ENCODE measurements around the gene TECPR1.
"Not testable (repeated sequence)": the region's sequence is repeated elsewhere in the genome, so short reads cannot be mapped to it uniquely, and the experiment has no call there.

Gene TECPR1

DNA sequence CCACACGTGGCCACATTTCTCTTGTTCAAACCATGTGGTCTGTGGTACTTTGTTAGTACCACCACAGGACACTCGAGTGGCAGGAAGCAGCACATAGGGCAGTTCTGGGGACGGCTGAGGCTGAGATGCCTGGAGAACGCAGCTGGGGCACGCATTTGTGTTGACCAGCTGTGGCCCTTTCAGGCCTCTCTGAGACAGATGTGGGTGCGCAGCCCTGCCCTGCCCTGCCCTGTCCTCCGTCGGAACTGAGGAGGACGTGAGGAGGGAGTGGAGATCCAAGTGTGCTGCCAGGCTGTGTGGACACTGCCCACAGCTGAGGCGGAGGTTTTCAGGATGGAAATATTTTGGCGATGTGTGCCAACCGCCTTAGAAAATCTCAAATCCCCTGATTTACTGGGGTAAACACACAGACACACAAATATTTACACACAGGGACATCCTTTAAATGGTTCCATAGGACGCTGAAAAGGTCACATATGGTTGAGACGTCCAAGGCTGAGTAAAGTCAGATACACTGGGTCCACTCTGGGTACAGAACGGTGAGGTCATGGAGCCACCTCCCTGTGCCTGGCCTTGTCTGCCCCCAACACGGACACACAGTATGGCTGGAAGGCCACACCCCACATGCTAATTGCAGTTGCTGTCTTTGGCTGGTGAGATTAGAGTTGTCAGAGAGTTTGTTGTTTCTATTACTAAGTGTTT lies 26.0 kb downstream of the TECPR1 start:
- FAIRE-seq = no peak

DNA sequence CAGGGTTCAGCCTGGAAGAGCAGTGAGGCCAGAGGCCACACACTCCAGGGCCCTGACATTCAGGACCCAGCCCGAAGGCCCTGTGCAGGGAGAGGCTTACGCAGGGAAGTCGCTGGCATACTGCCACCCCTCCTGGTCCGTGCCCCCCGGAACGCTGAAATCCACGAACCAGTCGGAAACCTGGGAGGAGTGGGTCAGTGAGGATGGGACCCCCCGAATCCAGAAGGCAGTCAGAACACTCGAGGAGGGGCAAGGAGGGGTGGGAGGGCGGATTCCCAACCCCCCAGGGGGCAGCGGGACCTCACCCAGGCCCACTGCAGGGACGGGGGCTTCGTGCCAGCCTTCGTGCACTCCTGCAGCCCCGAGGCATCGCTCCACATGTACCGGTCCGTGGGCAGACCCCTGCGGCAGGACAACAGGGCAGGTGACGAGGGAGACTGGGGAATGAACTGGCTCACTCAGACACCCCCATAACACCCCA lies 27.3 kb downstream of the TECPR1 start:
- FAIRE-seq = no peak

- FAIRE-seq = no peak
These were observed 27.9 kb downstream of the TECPR1 start for GRCh38 chr7:98223898-98224700.

DNA sequence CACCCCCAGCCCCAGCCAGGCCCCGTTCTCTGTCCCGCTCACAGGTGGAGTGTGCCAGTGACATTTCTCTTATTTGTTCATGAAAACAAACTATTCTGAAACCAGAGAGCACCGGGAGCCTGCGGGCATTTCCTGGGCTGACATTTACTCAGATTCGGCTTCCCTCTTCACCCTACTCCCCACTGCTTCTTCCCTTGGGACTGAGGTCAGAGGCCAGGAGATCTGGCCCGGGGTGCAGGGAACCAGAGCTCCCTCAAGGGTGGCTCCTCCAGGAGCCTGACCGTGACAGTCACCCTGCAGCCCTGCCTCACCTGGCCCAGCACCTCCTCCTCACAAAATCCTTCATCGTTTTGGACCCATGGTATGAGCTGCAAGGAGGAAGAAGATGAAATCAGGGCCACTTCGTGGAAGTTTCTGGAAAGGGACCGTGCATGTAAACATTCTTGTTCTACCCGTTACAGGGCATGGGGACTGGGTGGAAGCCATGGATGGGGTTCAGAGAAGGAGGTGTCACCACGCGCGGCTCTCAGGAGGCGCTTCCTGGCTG lies 28.6 kb downstream of the TECPR1 start:
- no peak for FAIRE-seq

DNA sequence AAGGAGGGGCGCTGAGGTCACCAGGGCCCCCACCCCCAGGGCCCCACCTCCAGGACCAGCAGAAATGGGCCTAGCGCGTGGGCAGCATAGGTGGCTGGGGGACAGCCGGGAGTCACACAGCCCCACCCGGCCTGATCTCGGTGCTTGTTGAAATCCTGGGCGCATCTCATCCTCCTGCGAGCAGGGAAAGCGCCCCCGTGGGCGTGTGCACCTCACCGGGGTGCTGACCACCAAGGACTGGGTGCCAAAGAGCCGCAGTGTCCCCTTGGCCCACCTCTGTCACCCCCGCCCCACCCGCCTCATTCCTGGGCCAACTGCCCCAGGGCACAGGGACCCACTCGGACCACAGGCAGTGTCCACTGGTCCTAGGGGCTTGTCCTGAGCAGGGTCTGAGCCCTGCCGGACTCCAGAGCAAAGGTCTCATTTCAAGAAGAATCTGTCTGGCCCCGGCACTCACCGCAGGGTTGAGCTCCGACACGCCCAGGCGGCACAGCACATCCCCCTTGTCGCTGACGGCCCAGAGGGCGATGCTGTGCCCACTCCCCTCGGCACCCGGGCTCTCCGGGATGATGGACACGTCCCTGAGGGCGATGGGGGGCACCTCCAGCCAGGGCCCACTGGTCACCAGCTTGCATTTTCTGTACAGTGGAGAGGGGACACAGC lies 29.4 kb downstream of the TECPR1 start:
- FAIRE-seq = no peak

GRCh38 chr7:98221611-98222532 lies 30.2 kb downstream of the TECPR1 start:
- no peak for FAIRE-seq

DNA sequence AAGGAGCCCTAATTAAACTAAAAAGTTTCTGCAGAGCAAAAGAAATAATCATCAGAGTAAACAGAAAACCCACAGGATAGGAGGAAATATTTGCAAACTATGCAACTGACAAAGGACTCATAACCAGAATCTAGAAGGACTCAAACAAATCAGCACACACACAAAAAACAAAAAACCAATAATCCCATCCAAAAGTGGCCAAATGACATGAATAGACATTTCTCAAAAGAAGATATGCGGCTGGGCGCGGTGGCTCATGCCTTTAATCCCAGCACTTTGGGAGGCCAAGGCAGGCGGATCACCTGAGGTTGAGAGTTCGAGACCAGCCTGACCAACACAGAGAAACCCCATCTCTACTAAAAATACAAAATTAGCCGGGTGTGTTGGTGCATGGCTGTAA lies 32.6 kb downstream of the TECPR1 start:
- not testable (repeated sequence) for FAIRE-seq

- no peak for FAIRE-seq
These were observed 34.1 kb downstream of the TECPR1 start for GRCh38 chr7:98217623-98218582.

DNA sequence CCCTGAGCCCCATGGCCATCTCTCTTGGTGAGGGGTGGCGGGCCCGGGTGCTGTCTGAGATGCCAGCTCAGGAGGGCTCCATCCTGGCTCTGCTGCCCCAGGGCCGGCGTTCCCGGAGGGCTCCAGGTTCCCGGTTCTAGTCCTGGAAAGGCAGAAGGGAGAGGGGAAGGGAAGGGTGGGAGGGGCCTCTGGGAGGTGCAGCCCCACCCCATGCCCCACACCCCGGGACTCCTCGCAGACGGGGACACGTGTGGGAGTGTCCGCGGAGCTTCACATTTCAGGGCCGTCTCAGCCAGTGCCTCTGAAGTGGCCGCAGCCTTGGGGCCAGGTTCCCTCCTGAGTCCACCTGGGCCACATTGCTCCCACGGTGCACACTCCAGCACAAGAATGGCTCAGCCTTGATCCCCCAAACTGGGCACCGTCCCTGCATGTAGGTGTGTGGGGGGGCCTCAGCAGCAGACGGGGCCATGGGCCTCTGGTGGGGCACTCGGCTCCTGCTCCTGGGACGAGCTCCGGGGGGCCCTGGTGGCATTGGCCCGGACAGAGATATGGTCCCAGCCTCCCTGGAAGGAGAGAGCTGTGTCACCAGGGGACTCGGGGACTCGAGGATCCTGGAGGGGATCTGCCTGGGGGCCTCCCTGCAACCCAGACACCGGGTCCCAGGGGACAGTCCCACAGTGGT lies 35.0 kb downstream of the TECPR1 start:
- no peak for FAIRE-seq

DNA sequence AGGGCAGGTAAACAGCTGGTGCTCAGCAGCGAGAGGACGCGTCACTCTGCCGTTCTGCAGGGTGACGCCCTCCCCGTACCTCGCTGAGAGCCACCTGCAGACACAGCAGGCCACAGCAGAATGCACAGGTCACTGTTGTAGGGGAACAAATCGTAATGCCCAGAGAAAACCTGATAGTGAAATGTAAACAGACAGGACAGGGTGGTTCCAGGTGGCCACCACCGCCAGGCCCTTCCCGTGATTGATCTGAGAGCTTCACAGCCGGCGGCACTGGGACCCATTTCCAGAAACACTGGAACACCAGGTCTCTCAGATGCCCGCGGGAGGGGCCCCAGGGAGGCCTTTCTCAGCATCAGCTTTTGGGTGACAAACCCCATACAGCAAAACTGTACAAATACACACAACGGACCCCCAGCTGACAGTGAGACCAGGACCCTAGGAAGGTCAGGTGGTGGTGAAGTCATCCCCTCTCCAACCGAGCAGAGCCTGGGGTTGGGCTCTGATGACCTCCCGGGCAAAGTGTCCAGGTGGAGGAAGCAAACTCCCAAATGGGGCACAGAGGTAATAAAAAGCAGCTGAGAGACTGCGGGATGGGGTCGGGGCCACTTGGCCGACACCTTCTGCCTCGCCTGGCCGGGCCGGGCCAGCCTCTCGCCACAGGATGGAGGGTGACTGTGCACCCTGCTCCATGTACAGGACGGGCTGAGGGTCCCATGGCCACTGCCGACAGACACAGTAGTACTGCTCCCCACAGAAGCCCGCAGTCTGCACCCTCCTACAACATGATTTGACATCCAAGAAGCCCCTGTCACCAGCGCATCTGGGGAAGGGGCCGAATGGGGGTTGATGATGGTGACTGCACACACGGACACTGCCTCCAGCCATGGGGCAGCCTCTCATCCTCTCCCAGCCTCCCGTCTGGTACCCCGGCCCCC lies 36.2 kb downstream of the TECPR1 start:
- FAIRE-seq = no peak

GRCh38 chr7:98214811-98215321 lies 37.2 kb downstream of the TECPR1 start:
- FAIRE-seq = no peak

DNA sequence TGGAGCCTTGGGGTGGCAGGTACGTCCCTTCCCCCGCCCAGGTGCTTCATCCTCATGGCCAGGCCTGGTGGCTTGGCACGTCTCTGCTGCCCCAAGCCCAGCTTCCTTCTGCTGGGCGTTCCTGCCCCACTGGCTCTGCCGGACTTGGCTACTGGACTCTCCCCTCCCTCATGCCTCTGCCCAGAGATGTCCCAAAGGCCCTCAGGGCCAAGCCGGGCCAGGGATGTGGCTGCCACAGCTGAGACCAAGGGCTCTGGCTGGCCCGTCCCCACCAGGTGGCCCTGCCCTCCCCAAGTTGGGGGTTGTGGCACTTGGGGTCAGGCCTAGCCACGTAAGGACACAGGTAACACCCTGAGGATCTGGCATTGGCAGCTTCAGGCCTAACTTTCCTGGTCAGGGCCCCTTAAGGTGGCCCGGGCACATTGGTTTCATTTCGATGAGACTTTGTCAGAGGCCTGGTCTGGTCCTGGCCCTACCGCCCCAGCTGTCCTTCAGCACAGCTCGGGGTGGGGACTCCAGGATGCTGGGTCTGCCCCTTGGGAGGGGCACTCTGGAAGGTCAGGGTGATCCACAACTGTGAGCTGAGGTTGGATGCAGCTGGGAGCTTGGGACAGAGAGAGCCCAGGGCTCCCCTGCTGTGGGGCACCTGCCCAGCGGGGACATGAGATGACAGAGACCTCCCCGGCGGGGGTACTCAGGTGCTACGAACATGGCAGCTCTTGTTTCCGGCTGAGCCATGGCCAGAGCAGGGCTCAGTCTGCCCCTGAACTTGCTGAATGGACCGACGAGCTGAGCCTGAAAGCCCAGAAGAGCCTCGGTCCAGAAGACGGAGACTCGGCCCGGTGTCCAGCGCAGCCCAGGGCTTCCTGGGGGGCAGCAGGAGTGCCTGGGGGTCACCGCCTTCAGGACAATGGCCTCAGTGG lies 37.9 kb downstream of the TECPR1 start:
- no peak for FAIRE-seq

DNA sequence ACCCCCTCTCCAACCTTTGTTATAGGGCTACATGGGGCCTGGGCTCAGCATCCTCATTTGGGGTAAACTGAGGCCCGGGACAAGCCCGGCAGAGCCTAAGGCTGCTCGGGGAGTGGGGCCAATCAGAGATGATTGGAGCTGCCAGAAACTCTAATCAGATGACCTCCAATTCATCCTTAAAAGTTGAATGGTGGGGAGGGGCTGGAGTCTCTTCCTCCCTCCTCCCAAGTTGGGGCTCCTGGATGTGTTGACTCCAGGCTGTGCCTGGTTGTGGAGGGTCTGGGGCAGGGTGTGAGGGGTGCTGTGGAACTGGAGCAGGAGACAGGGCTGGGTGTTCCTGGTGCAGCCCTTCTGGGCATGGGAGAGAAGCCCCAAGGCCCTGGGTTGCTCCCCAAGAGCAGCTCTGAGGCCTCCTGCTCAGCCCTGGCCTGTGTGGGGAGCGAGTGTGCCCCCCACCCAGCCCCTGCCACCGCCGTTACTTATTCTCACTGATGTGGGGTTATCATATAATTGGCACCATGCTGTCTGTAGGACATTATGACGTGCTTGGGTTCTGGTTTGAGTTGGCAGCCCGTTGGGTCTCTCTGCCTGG lies 38.6 kb downstream of the TECPR1 start:
- FAIRE-seq = no peak

GRCh38 chr7:98212532-98213041 lies 39.4 kb downstream of the TECPR1 start:
- FAIRE-seq = no peak

DNA sequence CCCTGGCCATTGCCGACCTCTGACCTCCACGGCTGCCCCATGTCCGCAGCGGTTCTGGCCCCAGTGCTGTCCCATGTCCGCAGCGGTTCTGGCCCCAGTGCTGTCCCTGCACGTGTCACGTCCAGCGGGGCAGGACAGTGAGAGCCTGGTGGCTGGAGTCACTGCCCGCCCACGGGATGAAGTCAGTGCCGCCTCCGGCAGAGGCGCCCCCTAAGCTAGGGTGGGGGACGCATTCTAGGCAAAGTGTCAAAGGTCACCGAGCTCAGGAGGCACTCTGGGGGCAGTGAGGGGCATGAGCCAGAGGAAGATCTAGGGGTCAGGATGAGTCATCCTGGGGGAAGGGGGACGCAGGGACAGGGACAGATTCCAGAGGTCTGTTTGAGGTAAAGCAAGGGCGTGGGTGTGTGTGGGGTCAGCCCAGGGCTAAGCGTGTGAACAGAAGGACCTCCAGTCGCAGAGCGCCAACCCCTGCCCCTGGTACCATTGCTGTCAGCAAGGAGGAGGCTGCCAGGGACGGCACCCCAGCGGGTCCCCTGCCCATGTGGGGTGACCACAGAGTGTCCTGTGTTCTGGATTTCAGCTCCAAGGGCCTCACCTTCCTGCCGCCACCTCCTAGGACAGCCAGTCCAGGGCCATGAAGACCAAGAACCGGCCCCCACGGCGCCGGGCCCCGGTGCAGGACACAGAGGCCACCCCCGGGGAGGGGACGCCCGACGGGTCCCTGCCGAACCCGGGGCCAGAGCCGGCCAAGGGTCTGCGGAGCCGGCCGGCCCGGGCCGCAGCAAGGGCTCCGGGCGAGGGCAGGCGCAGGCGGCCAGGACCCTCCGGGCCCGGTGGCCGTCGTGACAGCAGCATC lies 40.1 kb downstream of the TECPR1 start:
- no peak for FAIRE-seq

GRCh38 chr7:98211221-98211675 lies 40.8 kb downstream of the TECPR1 start, which contains the start of gene BHLHA15:
Gene BHLHA15, plus strand, starts transcription at chr7:98211439. Its CDS starts 871 bp downstream, at chr7:98212310.
- no peak for FAIRE-seq
